Activated naive CD8-positive, alpha-beta T cell treated with anti-CD3 and anti-CD28 coated beads, Interleukin-2, amount 10 ng/mL, durations not matched to agents 7 days and 5 days (primary cell): Measurements from ENCODE around the gene TXNL1. TPM values are rescaled to one million over a fixed set of nuclear protein-coding genes. Genes with fewer than 3 reads are reported as not detected.

Source experiments
- ATAC-seq: fragments of 150-1000 bp; cut with Tn5 transposase; one replicate; pipeline ENCODE4 v1.10.0; 2021; ENCODE audit warnings: low read depth, moderate library complexity
- POLR2A ChIA-PET: fragments of 350-600 bp; sonication (Branson Sonifier 250); formaldehyde crosslinking; loops from one replicate; lab custom pipeline; 2021; ENCODE audit warnings: antibody characterized with exemption; lab: Charles Lee
- DNase-seq: peaks from one replicate; pipeline ENCODE4 v3.0.0; 2021
- H3K27ac Mint-ChIP-seq: one replicate; pipeline ENCODE4 v1.8.0; 2022; ENCODE audit warnings: mild to moderate bottlenecking, mixed read lengths
- H3K27me3 Mint-ChIP-seq: one replicate; pipeline ENCODE4 v1.8.0; 2022; ENCODE audit warnings: mild to moderate bottlenecking, moderate library complexity, mixed read lengths
- H3K36me3 Mint-ChIP-seq: one replicate; pipeline ENCODE4 v1.8.0; 2021; ENCODE audit warnings: mild to moderate bottlenecking, mixed read lengths
- H3K4me1 Mint-ChIP-seq: one replicate; pipeline ENCODE4 v1.8.0; 2021; ENCODE audit warnings: mixed read lengths
- H3K4me3 Mint-ChIP-seq: one replicate; pipeline ENCODE4 v1.8.0; 2022; ENCODE audit warnings: mild to moderate bottlenecking, moderate library complexity, mixed read lengths
- H3K9me3 Mint-ChIP-seq: one replicate; pipeline ENCODE4 v1.8.0; 2021; ENCODE audit warnings: mixed read lengths
- total RNA-seq, 2 experiments: library from RNA; stranded (reverse); gene quantifications; one replicate each; pipeline ENCODE4 v1.2.3, GENCODE V29; 2021

The TXNL1 gene
- 10 to 100 TPM; 45.3 to 50.6 TPM for total RNA-seq

GRCh38 chr18:56638232-56639103 is at the start of gene TXNL1:
Gene TXNL1 (minus strand): TSS chr18:56638592. CDS start chr18:56638440, 152 bp downstream.
- Mint-ChIP-seq H3K9me3 (no peaks in the 10 kb centered on the region), H3K4me3 (peak within 1 kb of the TSS; percentile 95), H3K36me3 (peaks cover 13% of the 10 kb centered on the region), H3K27ac (peak within 1 kb of the TSS; percentile 97), H3K4me1 (peaks cover 29% of the 10 kb centered on the region), H3K27me3 (no peaks in the 10 kb centered on the region)
- POLR2A ChIA-PET = interaction anchor here (0.9 to 5.6 kb wide), 6 partner anchors 9 to 20 kb away, joined by 3 to 58 read pairs (median 4); partner anchors contain the start of gene WDR7
- ATAC-seq (peak; percentile 98), DNase-seq (peak; percentile 96)

DNA sequence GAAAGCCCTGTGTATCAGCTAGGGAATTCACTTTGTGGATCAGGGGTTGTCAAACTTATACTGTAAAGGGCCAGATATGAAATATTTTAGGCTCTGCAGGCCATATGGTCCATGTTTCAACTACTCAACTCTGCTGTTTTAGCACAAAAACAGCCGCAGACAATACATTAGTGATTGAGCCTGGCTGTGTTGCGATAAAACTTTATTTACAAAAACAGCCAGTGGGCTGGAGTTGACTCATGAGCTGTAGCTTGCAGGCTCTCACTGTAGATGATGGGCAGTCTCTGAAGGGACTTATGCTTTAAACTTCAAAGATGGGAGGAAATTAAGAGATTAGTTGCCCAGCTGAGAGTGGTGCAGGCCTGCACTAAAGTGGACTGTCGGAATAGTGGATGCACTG is 45.9 kb upstream of the TXNL1 start:
- peaks cover 10% of the 10 kb centered on the region for H3K36me3 Mint-ChIP-seq
- H3K9me3 Mint-ChIP-seq = no peaks in the 10 kb centered on the region
- DNase-seq (no peak), ATAC-seq (no peak)
- H3K27ac Mint-ChIP-seq = no peak overlapping the region
- peaks cover 2% of the 10 kb centered on the region for H3K4me1 Mint-ChIP-seq
- POLR2A ChIA-PET = no interaction called here
- no peak overlapping the region for H3K4me3 Mint-ChIP-seq
- H3K27me3 Mint-ChIP-seq = no peaks in the 10 kb centered on the region

- POLR2A ChIA-PET = no interaction called here
These were observed 40.6 kb upstream of the TXNL1 start for GRCh38 chr18:56678836-56679565.

GRCh38 chr18:56676639-56677038 is 38.2 kb upstream of the TXNL1 start:
- DNase-seq (no peak), ATAC-seq (no peak)
- Mint-ChIP-seq H3K4me1 (peaks cover under 1% of the 10 kb centered on the region), H3K9me3 (no peaks in the 10 kb centered on the region), H3K27me3 (no peaks in the 10 kb centered on the region), H3K4me3 (no peak overlapping the region), H3K27ac (no peak overlapping the region), H3K36me3 (peaks cover 25% of the 10 kb centered on the region)
- POLR2A ChIA-PET = no interaction called here

More at GRCh38 chr18:56678836-56679565, 40.6 kb upstream of the TXNL1 start:
- Mint-ChIP-seq H3K9me3 (no peaks in the 10 kb centered on the region), H3K27ac (no peak overlapping the region), H3K27me3 (no peaks in the 10 kb centered on the region), H3K36me3 (peaks cover 21% of the 10 kb centered on the region), H3K4me3 (no peak overlapping the region), H3K4me1 (peaks cover 2% of the 10 kb centered on the region)
- no peak for ATAC-seq
- no peak for DNase-seq

DNA sequence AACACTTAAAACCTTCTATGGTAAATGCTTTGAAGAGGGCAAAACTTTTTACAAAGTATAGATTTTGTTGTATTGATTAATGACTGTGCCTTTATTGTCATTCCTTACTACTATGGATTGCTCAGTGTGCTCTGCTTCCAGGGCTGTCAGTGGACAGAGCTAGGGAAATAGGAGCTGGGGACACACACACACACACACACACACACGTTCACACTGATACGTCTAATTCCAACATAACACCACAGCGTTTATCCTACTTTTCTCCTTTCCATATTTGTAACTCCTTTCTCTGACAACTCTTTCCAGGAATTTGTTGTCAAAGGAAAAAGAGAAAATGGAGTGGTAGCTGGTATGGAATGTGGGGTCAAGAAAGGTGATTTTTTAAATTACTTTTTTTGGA is 34.6 kb upstream of the TXNL1 start:
- H3K4me3 Mint-ChIP-seq = no peak overlapping the region
- no peaks in the 10 kb centered on the region for H3K9me3 Mint-ChIP-seq
- DNase-seq (no peak), ATAC-seq (no peak)
- H3K36me3 Mint-ChIP-seq = peaks cover 21% of the 10 kb centered on the region
- no peaks in the 10 kb centered on the region for H3K27me3 Mint-ChIP-seq
- H3K27ac Mint-ChIP-seq = no peak overlapping the region
- peaks cover 14% of the 10 kb centered on the region for H3K4me1 Mint-ChIP-seq
- POLR2A ChIA-PET = no interaction called here

- H3K27ac Mint-ChIP-seq = no peak overlapping the region
- ATAC-seq (no peak), DNase-seq (no peak)
- POLR2A ChIA-PET = no interaction called here
- H3K36me3 Mint-ChIP-seq = peaks cover 17% of the 10 kb centered on the region
- H3K9me3 Mint-ChIP-seq = no peaks in the 10 kb centered on the region
- H3K4me1 Mint-ChIP-seq = peaks cover 14% of the 10 kb centered on the region
- no peak overlapping the region for H3K4me3 Mint-ChIP-seq
- H3K27me3 Mint-ChIP-seq = no peaks in the 10 kb centered on the region
These were observed 34.0 kb upstream of the TXNL1 start for GRCh38 chr18:56672391-56672790.

DNA sequence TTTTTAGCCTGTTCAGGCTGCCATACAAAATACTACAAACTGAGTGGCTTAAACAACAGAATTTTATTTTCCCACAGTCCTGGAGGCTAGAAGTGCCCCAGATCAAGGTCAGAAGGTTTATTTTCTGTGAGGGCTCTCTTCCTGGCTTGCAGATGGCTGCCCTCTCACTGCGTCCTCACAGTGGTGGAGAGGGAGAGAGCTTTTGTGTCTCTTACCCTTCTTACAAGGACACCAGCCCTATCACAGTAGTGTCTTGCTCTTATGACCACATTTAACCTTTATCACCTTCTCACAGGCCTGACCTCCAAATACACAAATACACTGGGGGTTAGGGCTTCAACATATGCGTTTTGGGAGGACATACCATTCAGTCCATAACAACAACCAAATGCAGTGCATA is 24.5 kb upstream of the TXNL1 start:
- peaks cover 11% of the 10 kb centered on the region for H3K4me1 Mint-ChIP-seq
- no peak overlapping the region for H3K4me3 Mint-ChIP-seq
- peaks cover 14% of the 10 kb centered on the region for H3K36me3 Mint-ChIP-seq
- POLR2A ChIA-PET = interaction anchor here (2.2 kb wide), 1 partner anchor 11 kb away, joined by 9 read pairs; the partner anchor contains the start of gene WDR7
- DNase-seq (no peak), ATAC-seq (no peak)
- no peak overlapping the region for H3K27ac Mint-ChIP-seq
- no peaks in the 10 kb centered on the region for H3K9me3 Mint-ChIP-seq
- H3K27me3 Mint-ChIP-seq = no peaks in the 10 kb centered on the region

- Mint-ChIP-seq H3K4me3 (no peak overlapping the region), H3K9me3 (no peaks in the 10 kb centered on the region), H3K36me3 (peaks cover 16% of the 10 kb centered on the region), H3K27ac (no peak overlapping the region), H3K4me1 (peaks cover 11% of the 10 kb centered on the region), H3K27me3 (no peaks in the 10 kb centered on the region)
- no peak for DNase-seq
- POLR2A ChIA-PET = interaction anchor here (2.2 kb wide), 1 partner anchor 11 kb away, joined by 9 read pairs; the partner anchor contains the start of gene WDR7
- ATAC-seq = no peak
These were observed 24.1 kb upstream of the TXNL1 start for GRCh38 chr18:56662502-56662901.

DNA sequence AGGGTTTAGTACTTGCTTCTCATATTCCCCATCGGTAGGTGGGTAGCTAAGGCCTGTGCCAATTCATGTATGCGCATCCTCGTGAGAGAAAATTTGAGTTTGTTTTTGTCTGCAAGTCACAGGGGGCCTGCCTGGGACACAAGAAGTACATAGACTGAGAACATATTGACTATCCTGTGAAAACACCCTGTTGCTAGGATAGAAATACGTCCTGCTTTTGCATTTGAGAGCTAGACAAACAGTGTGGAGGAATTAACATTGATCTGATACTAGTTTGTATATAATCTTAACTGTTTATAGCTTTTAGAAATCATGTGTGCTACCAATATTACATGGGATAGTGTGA is 23.6 kb upstream of the TXNL1 start:
- Mint-ChIP-seq H3K27ac (no peak overlapping the region), H3K9me3 (no peaks in the 10 kb centered on the region), H3K4me1 (peaks cover 11% of the 10 kb centered on the region), H3K36me3 (peaks cover 16% of the 10 kb centered on the region), H3K27me3 (no peaks in the 10 kb centered on the region), H3K4me3 (no peak overlapping the region)
- DNase-seq = no peak
- no peak for ATAC-seq
- POLR2A ChIA-PET = interaction anchor here (2.2 kb wide), 1 partner anchor 11 kb away, joined by 9 read pairs; the partner anchor contains the start of gene WDR7

GRCh38 chr18:56661360-56662062 is 23.1 kb upstream of the TXNL1 start:
- no peaks in the 10 kb centered on the region for H3K27me3 Mint-ChIP-seq
- POLR2A ChIA-PET = interaction anchor here (1.4 to 2.2 kb wide), 2 partner anchors 10 to 48 kb away, joined by 3 to 9 read pairs; partner anchors contain the start of gene WDR7
- DNase-seq (no peak), ATAC-seq (no peak)
- no peak overlapping the region for H3K4me3 Mint-ChIP-seq
- peaks cover 11% of the 10 kb centered on the region for H3K4me1 Mint-ChIP-seq
- H3K9me3 Mint-ChIP-seq = no peaks in the 10 kb centered on the region
- no peak overlapping the region for H3K27ac Mint-ChIP-seq
- peaks cover 16% of the 10 kb centered on the region for H3K36me3 Mint-ChIP-seq

DNA sequence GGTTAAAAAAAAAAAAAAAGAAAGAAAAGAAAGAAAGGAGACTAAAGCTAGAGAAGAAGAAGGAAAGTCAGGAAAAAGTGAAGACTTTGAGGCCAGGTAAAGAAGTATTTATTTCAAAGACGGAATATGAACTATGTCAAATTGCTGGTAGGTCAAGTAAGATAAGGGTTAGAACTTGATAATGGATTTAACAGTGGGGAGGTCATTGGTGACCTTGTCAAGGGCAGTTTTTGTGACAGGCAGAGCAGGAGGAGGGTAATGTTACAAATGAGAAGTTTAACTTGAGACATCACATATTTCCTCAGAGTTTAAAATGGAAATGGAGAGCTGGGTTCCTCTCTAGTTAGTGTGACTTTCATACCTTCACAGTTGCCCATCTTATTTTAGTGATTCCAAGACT is 22.3 kb upstream of the TXNL1 start:
- Mint-ChIP-seq H3K9me3 (no peaks in the 10 kb centered on the region), H3K27ac (no peak overlapping the region), H3K27me3 (no peaks in the 10 kb centered on the region), H3K36me3 (peaks cover 14% of the 10 kb centered on the region), H3K4me3 (no peak overlapping the region), H3K4me1 (peaks cover 11% of the 10 kb centered on the region)
- POLR2A ChIA-PET = interaction anchor here (1.4 to 2.2 kb wide), 2 partner anchors 9 to 48 kb away, joined by 3 to 9 read pairs; partner anchors contain the start of gene WDR7
- ATAC-seq (no peak), DNase-seq (no peak)

DNA sequence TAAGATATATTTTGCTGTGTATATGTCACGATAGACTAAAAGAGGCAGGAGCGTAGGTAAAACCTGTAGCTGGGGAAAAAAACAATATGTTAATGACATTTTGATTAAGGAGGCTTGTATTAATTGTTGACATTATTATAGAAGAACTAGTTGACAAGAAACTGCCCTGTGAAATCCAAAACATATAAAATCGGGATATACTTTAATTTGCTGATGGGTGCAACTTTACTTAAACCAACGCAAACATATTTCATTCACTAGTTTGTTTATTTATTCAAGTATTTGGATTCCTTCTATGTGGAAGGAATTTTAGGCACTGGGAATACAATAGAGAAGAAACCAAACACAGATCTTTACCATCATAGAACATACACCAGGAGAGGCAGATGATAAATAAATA is 20.7 kb upstream of the TXNL1 start:
- POLR2A ChIA-PET = interaction anchor here (1.0 kb wide), 1 partner anchor 21 kb away, joined by 3 read pairs; the partner anchor contains the start of gene TXNL1
- Mint-ChIP-seq H3K36me3 (peaks cover 16% of the 10 kb centered on the region), H3K27me3 (no peaks in the 10 kb centered on the region), H3K4me3 (no peak overlapping the region), H3K4me1 (peaks cover 20% of the 10 kb centered on the region), H3K27ac (no peak overlapping the region), H3K9me3 (no peaks in the 10 kb centered on the region)
- no peak for ATAC-seq
- DNase-seq = no peak

DNA sequence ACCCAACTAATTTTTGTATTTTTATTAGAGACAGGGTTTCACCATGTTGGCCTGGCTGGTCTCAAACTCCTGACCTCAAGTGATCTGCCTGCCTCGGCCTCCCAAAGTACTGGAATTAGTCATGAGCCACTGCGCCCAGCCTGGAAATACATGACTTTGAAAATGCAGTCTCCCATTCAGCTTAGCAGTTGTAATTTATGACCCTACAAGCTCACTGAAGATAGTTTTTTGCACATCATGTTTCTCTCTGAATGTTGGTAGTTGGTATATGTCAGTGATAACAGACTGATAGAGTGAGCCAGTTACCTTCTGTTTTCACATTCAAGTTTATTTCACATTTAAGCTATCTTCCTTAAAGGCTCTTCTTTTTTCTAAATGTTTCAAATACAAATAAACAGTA is 19.9 kb upstream of the TXNL1 start:
- no peak for DNase-seq
- POLR2A ChIA-PET = interaction anchor here (1.0 kb wide), 1 partner anchor 20 kb away, joined by 3 read pairs; the partner anchor contains the start of gene TXNL1
- ATAC-seq = no peak
- Mint-ChIP-seq H3K4me1 (peaks cover 23% of the 10 kb centered on the region), H3K9me3 (no peaks in the 10 kb centered on the region), H3K4me3 (no peak overlapping the region), H3K27ac (no peak overlapping the region), H3K27me3 (no peaks in the 10 kb centered on the region), H3K36me3 (peaks cover 20% of the 10 kb centered on the region)
